Measurements from ENCODE around the gene METTL17. TPM values are rescaled to one million over a fixed set of nuclear protein-coding genes. Genes with fewer than 3 reads are reported as not detected.
A peak's percentile ranks its signal among the peaks of the same experiment; 100 is the strongest.
"Not testable (repeated sequence)": the region's sequence is repeated elsewhere in the genome, so short reads cannot be mapped to it uniquely, and the experiment has no call there.

METTL17 gene, protein sequence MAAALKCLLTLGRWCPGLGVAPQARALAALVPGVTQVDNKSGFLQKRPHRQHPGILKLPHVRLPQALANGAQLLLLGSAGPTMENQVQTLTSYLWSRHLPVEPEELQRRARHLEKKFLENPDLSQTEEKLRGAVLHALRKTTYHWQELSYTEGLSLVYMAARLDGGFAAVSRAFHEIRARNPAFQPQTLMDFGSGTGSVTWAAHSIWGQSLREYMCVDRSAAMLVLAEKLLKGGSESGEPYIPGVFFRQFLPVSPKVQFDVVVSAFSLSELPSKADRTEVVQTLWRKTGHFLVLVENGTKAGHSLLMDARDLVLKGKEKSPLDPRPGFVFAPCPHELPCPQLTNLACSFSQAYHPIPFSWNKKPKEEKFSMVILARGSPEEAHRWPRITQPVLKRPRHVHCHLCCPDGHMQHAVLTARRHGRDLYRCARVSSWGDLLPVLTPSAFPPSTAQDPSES
- total RNA-seq: 33.1 TPM

- DNase-seq (ENCODE audit: low spot score) (peak; percentile 88), ATAC-seq (peak; percentile 93)
Observed at GRCh38 chr14:20989787-20990600, at the start of gene METTL17. Gene METTL17, plus strand, starts transcription at chr14:20989980. Its CDS starts 23 bp downstream, at chr14:20990003.

GRCh38 chr14:20945146-20945545 lies 44.6 kb upstream of the METTL17 start:
- DNase-seq (ENCODE audit: low spot score): not testable (repeated sequence)

DNA sequence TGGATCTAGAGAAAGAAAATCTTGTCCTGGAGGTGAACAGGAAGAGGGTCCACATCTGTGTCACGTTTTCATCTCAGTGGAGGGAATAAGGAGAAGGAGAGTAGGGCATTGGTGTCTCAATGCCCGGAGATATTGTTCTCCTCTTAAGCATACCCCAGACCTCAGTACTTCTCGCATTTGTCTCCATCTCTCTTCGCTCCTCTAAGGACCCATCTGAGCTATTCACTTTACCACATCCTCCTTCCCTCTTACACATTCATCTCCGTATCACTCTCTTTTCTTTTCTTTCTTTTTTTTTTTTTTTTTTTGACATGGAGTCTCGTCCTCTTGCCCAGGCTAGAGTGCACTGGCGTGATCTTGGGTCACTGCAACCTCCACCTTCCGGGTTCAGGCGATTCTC lies 43.1 kb upstream of the METTL17 start:
- not testable (repeated sequence) for DNase-seq (ENCODE audit: low spot score); ATAC-seq

More at GRCh38 chr14:20945146-20945545, 44.6 kb upstream of the METTL17 start:
- ATAC-seq: not testable (repeated sequence)

- peak; percentile 75 for DNase-seq (ENCODE audit: low spot score)
- ATAC-seq: peak; percentile 95
Observed at GRCh38 chr14:20954736-20955537, 34.8 kb upstream of the METTL17 start, which contains the start of gene RNASE2. Gene RNASE2, plus strand, starts transcription at chr14:20955487. Its CDS starts 285 bp downstream, at chr14:20955772.

GRCh38 chr14:20955538-20955873 lies 34.3 kb upstream of the METTL17 start:
- ATAC-seq; DNase-seq (ENCODE audit: low spot score): not testable (repeated sequence)

GRCh38 chr14:20956376-20956976 lies 33.3 kb upstream of the METTL17 start:
- DNase-seq (ENCODE audit: low spot score) (no peak), ATAC-seq (no peak)

DNA sequence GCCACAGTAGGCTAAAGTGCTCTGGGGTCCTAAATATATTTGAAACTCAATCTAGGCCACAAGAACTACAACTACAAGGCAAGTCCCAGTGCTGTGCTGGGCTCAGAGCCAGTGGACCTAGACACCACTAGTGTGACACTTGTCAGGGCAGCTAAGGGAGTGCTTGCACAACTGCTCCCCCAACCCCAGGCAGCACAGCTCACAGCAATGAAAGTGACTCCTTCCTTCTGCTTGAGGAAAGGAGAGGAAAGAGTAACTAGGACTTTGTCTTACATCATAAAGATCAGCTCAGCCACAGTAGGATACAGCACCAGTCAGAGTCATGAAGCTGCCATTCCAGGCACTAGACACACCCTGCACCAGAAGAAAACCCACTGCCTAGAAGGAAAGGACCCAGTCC lies 30.8 kb upstream of the METTL17 start:
- not testable (repeated sequence) for DNase-seq (ENCODE audit: low spot score); ATAC-seq

GRCh38 chr14:20969336-20969735 lies 20.4 kb upstream of the METTL17 start:
- no peak for DNase-seq (ENCODE audit: low spot score)
- no peak for ATAC-seq

GRCh38 chr14:20970647-20970982 lies 19.2 kb upstream of the METTL17 start:
- peak; percentile 23 for ATAC-seq
- no peak for DNase-seq (ENCODE audit: low spot score)

DNA sequence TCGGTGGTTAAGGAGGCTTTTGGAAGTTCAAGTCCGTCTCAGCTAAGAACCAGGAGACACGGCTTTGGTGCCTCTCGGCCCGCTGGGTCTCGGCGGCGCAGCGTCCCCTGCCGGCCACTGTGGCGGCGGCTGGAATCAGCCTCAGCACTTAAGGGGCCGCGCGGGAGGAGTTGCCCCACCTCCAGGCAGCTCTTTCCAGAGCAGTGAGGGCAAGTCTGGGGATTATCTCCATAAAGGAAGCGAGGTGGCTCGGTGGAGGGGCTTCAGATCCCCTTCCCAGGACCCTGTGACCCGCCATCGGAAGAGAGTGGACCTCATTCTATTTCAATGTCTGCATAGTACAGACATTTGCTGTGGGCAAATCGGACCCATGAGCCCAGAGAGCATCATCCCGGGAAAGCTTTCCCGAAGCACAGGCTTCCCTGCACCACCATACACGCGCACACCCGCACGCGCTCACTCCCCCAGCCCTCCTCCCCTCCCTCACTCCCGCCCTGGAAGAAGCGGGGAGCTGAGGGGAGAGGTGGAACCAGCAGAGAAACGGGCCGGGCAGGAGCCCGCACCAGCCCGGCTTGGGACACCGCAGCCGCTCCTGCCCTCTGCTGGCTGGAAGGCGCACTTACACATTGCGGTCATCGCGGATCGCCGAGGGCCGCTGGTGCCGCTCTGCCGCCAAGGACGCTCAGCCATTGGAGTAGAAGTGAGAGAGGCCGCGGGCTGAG lies 18.6 kb upstream of the METTL17 start:
- ATAC-seq (peak; percentile 98), DNase-seq (ENCODE audit: low spot score) (peak; percentile 85)

- DNase-seq (ENCODE audit: low spot score) (no peak), ATAC-seq (peak; percentile 38)
Observed at GRCh38 chr14:20971705-20972021, 18.1 kb upstream of the METTL17 start.

DNA sequence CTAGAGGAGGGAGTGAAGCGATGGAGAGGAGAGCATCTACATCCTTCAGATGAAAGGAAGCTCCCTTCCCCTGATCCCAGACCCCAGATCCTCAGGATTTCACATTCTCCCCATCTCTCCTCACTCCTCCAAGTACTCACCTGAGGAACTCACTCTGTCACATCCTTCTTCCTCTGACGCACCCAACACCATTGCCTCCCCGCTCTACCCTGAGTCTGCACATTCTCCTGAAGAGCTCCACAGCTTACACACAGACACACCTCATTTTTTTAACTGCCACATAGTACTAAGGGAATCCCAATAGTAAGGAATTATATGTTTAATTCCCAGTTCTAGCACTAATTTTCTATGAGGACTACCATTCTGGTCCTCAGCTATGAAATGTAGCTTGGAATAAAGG lies 16.3 kb upstream of the METTL17 start:
- DNase-seq (ENCODE audit: low spot score): no peak
- no peak for ATAC-seq

- ATAC-seq (no peak), DNase-seq (ENCODE audit: low spot score) (no peak)
Observed at GRCh38 chr14:20976291-20976690, 13.5 kb upstream of the METTL17 start.

GRCh38 chr14:20978687-20979086 lies 11.1 kb upstream of the METTL17 start:
- ATAC-seq: no peak

DNA sequence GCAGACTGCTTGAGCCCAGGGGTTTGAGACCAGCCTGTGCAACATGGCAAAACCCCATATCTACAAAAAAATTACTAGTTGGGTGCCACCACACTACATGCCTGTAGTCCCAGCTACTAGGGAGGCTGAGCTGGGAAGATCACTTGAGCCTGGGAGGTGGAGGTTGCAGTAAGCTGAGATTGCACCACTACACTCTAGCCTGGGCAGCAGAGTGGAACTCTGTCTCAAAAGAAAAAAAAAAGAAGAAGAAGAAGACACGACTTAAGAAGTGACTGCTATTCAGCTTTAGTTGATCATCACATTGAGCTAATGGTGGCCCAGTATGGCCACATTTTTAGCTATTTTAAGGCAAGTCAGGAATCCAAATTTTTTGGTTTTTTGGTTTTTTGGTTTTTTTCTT lies 8.9 kb upstream of the METTL17 start:
- no peak for DNase-seq (ENCODE audit: low spot score)
- no peak for ATAC-seq

More at GRCh38 chr14:20978687-20979086, 11.1 kb upstream of the METTL17 start:
- DNase-seq (ENCODE audit: low spot score): no peak

- DNase-seq (ENCODE audit: low spot score) (no peak), ATAC-seq (no peak)
Observed at GRCh38 chr14:20982646-20983369, 7.0 kb upstream of the METTL17 start.

GRCh38 chr14:20985650-20986049 lies 4.1 kb upstream of the METTL17 start:
- not testable (repeated sequence) for ATAC-seq

GRCh38 chr14:20986811-20987210 lies 3.0 kb upstream of the METTL17 start:
- DNase-seq (ENCODE audit: low spot score) (no peak), ATAC-seq (no peak)

More at GRCh38 chr14:20985650-20986049, 4.1 kb upstream of the METTL17 start:
- DNase-seq (ENCODE audit: low spot score): not testable (repeated sequence)

All from left lobe of liver (tissue), 2 donors.